C4-2B (cell line): ENCODE data around the gene C1orf159.

Source experiments
- ZFX ChIP-seq: fragments of 450-650 bp; IDR thresholded peaks from 2 replicates; pipeline ENCODE4 v1.6.1; 2017
- TF ChIP-seq, protein P1 (sequence below): fragments of 450-650 bp; conservative IDR thresholded peaks from 2 replicates; pipeline ENCODE4 v1.5.1; 2017; ENCODE audit warnings: mild to moderate bottlenecking

DNA sequence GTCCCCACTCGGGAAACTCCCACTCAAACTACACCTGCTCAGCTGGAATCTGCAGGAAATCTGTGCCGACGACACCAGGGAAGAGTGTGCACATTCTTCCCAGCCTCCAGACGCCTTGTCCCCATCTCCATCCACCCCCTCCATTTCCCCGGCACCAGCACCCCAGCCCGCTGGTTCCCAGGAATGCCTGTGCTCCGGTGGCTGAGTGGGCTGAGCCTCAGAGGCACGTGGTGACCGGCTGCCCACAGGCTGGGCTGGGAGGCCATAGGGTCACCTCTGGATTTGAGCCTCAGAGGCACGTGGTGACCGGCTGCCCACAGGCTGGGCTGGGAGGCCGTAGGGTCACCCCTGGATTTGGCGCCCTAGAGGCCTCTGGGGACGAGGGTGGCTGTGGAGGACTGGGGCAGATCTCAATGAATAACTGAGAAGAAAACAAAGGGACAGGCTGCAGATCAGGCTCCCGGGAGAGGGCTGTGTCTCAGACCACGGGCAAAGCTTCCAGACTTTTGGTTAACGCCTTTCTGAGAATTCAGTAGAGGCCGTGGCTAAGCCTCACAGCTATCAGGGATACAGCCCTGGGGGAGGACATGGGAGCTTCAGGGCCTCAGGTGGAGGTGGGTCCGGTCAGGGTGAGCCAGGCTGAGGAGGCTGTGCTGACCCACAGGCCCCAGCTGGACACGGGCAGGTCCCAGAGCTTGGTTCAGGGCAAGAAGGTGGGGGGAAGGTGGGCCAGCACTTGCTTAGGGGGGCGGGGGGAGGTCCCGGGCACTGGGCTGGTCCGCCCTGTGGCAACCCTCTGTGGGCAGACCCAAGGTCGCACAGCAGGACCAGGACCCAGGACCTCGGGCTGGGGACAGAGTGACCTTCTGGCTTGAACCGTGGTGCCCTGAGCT is 40.5 kb upstream of the C1orf159 start:
- TF ChIP-seq, protein P1, sequence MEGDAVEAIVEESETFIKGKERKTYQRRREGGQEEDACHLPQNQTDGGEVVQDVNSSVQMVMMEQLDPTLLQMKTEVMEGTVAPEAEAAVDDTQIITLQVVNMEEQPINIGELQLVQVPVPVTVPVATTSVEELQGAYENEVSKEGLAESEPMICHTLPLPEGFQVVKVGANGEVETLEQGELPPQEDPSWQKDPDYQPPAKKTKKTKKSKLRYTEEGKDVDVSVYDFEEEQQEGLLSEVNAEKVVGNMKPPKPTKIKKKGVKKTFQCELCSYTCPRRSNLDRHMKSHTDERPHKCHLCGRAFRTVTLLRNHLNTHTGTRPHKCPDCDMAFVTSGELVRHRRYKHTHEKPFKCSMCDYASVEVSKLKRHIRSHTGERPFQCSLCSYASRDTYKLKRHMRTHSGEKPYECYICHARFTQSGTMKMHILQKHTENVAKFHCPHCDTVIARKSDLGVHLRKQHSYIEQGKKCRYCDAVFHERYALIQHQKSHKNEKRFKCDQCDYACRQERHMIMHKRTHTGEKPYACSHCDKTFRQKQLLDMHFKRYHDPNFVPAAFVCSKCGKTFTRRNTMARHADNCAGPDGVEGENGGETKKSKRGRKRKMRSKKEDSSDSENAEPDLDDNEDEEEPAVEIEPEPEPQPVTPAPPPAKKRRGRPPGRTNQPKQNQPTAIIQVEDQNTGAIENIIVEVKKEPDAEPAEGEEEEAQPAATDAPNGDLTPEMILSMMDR, result no peak
- no peak for TF ChIP-seq ZFX
